Stimulated activated CD8-positive, alpha-beta memory T cell treated with anti-CD3 and anti-CD28 coated beads, Interleukin-15, amount 100 ng/mL, for 24 hours (primary cell): ENCODE measurements around the gene TBXAS1.
"Not testable (repeated sequence)": the region's sequence is repeated elsewhere in the genome, so short reads cannot be mapped to it uniquely, and the experiment has no call there.

Experiments
- DNase-seq: peaks from one replicate; pipeline ENCODE4 v3.0.0-alpha.2; 2020; ENCODE audit warnings: low read depth

Gene TBXAS1

DNA sequence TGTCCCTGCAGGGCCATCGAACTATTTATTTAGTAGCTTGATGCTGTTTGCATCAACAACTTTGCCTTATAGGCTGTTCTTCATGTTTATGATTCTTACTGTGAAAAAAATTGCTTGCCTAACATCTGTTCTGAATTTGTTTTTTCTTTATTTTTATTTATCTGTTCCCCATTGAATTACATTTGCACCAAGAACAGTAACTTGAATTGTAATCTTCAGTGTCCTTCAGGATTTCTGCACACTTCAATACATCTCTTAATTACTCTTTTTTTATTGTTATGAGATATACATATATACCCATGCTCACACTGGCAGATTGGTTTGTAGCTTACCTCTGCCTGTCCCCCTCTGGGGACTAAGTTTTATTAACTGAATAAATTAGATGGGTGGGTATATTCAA, 64.4 kb downstream of the TBXAS1 start:
- DNase-seq = no peak

DNA sequence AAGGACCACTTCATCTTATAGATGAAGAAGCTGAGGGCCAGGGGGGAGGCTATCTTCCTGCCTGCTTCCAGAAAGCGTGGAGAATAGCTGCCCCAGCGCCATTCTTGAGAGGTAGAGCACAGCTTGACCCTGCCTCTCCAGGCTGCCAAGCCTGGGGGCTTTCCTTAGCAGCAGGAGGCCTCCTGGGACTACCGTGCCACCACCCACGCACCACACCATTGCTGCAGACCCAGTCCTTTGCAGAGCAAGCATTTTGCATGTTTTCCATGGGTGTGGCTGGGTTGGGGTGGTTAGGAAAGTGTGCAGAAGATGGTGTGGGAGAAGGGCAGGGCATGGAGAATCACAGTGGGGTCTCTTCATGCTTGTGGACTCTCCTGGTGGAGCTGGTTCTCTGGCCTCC, 64.9 kb downstream of the TBXAS1 start:
- no peak for DNase-seq

DNA sequence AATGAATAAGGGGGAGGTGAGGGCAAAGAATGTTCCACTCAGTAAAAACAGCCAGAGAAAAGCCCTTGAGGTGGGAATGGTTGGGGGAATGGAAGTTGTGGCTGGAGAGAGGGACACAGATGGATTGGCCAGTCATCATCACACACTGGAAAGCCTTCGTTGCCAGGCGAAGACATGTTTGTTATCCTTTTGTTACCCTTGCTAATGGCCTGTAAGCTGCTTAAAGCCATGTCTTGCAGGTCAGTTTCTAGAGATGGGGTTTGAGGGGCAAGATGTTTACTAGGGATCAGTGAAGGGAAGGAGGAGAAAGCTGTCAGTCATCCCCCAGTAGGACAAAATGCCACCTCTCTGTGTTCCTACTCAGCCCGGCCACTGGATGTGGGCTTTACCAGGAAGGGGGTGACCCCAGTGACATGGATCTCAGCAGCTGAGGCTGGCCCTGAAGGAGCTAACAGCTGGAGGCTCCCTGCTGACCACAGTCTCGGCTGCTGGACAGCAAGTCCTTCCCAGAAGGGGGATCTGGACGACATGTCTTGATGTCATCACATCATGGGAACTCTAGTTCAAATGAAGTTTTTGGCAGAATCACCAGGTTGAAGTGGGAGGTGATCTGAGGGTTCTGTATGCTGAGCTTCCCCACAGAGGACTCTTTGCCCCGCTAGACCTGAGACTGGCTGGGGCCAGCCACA, 66.2 kb downstream of the TBXAS1 start:
- no peak for DNase-seq

DNA sequence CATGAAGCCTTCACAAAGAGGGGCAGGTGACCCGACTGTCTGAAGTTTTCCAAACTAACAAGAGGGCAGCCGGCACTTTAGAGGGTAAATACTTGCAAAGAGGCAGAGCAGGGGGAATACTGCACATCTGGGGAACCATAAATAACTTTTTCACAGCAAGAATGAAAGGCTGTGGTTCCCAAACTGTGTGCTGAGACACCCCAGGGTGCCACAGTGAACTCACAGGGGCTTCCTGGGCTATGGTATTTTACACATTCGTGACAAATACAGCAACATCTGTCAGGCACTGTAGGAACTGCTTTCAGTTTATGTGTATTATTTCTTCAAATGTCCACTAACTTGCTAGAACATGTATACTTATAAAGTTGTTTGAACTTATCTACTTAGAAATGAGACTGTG, 67.2 kb downstream of the TBXAS1 start:
- DNase-seq = no peak

DNA sequence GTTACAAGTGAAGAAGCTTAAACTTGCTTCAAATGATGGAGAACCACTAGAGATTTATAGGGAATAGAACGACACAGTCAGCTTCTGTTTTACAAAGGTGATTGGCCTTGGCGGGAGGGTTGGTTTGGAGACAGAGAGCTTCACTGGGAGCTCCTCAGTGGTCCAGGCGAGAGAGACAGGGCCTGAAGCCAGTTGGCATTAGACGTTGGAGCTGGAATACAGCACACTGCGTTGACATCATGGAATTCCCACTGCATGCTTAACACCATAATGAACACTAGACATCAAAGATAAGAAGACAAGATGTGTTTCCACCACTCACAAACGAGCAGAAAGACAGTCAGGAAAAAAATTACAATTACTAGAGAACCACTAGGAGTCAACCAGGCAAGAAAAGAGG, 67.8 kb downstream of the TBXAS1 start:
- no peak for DNase-seq

DNA sequence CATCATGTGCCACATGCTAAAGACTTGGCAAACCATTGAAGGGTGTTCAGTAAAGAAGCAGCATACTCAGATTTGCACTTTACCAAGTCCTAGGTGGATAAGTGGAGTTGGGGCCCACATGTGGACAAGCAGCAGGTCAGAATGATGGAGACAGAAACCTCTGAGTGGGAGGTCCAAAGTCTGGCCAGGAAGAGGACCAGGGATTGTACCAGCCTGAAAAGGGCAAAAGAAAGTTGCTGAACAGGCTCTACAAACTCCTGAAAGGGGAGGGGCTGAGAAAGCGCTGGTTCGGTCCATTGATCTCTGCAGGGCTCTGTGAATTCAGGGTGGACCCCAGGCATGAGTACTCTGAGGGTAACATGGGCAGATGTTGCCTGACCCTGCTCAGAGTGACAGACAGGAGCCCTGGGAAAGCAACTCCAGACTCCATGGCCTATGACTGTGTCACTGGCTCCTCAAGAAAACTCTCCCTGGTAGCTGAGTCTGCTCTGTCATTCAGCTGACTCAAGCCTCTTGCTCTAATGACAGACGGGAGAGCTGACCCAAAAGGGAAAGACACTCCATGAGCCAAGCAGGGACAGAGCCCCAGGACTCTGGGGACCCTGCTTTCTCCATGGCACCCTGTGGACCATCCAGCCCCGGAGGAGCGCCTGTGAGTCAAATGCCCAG, 68.5 kb downstream of the TBXAS1 start:
- DNase-seq = no peak

DNA sequence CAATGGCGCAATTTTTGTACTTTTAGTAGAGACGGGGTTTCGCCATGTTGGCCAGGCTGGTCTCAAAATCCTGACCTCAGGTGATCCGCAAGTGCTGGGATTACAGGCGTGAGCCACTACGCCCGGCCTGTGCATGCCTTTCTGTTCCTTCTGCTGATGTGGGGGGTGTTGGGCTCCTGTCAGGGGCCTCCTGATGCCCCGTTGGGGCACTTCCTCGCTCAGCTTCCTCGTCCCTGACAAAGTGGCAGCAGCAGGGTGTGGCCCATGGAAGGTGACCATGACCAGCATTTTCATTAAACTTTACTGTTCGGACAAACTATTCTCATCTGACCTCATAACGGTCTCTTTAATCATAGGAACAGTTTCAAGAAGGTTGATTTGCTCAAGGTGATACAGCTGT, 69.4 kb downstream of the TBXAS1 start:
- DNase-seq = no peak

DNA sequence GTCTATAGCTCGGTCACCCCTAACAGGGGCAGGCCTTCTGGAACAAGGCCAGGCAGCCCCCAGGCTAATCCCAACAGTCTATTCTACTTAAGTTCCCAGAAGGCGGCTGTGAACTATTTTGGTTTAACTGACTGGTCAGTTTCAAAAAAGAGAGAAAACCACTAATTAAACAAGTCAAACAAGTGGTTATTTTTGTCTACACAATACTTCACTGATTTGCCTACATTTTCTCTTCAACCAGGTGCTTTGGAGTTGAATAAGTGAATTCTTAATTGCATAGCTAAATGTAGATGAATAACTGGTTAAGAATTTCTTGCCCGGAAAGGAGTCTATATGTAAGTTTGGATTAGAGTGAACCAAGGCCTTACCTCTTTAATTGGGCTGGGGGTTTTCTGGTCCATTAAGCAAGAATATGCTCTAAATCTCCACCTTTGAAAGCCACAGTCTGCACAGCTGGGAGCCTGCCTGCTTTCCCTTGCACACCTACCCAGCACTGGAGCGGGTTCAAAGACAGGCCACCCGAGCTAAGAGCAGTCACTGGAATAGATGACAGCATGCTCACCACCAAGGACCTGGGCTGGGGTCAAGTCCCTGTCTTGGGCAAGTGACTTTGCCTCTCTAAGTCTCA, 70.4 kb downstream of the TBXAS1 start:
- no peak for DNase-seq

DNA sequence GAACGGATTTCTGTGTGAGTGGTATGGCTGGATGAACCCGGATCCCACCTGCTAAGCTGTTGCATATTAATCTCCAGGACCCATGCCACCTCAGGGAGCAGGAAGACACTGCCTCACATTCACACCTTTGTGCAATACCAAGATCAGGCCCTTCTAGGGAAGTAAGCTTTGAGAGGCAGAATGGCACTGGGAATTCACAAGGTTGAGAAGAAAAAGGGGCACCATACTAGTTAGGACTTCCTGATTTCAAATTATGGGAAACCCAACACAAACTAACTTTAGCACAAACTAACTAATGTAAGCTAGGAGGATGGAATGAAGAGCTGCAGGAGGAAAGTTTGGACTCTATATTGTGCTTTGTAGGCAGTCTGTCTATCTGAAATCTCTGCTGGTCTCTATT, 71.3 kb downstream of the TBXAS1 start:
- no peak for DNase-seq

DNA sequence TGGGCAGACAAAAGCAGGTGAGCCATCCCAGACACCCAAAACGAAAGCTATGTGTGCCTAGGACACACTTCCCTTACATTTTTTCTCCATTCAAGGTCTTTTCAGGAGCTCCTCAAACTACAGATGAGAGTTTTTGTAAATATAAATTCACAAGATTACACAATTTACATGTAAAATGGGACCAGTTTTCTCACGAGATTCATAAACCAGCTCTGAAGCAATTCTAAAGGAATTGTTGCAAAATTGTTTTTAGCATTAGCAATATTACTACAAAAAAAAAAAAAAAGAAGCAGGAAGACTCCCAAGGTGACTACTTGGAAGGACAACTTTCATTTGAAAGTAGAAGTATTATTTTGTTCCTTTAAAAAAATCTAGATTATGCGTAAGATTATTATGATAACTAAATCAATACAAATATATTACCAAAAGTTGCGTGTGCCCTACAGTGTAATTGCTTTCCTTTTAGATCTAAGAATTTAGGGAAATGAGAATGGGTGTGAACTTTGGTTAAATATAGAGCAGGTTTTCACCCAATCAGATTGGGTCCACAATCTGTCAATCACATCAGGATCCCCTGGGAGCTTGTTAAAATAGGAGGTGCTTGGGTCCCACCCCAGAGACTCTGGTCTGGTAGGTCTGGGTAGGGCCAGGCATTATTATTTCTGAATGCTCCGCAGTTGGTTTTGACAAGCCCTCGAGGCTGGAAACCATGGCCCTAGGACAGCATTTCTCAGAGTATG, 72.2 kb downstream of the TBXAS1 start:
- no peak for DNase-seq

DNA sequence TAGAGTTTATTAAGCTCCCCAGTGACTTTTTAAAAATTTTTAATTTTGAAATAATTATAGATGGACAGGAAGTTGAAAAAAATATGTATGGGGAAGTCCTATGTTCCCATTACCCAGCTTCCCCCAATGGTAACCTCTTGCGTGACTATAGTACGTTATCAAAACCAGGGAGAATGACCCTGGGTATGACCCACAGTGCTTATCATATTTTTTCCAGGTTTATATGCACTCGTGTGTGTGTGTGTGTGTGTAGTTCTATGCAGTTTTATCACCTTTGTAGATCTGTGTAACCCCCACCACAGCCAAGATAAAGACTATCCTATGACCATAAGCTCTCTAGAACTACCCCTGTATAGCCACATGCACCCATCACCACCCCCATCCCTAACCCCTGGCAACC, 72.8 kb downstream of the TBXAS1 start:
- no peak for DNase-seq

DNA sequence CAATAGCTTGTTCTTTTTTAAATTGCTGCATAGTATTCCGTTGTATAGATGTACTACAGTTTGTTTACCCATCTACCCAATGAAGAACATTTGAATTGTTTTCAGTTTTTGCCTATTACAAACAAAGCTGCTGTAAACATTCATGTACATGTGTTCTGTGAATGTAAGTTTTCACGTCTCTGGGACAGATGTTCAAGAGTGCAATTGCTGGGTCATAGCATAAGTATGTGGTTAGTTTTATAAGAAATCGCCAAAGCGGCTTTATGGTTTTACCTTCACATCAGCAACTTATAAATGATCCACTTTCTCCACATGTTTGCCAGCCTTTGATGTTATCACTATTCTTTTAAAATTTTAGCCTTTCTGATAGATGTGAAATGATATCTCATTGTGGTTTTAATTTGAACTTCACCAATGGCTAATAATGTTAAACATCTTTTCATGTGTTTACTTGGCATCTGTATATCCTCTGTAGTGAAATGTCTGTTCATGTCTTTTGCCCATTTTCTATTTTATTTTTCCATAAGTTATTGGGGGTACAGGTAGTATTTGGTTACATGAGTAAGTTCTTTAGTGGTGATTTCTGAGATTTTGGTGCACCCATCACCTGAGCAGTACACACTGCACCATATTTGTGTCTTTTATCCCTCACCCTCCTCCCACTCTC, 73.5 kb downstream of the TBXAS1 start:
- DNase-seq = no peak

DNA sequence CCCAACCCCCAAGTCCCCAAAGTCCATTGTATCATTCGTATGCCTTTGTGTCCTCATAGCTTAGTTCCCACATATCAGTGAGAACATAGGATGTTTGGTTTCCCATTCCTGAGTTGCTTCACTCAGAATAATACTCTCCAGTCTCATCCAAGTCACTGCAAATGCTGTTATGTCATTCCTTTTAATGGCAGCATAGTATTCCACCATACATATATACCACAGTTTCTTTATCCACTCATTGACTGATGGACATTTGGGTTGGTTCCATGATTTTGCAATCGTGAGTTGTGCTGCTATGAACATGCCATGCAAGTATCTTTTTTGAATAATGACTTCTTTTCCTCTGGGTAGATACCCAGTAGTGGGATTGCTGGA, 74.0 kb downstream of the TBXAS1 start:
- not testable (repeated sequence) for DNase-seq

DNA sequence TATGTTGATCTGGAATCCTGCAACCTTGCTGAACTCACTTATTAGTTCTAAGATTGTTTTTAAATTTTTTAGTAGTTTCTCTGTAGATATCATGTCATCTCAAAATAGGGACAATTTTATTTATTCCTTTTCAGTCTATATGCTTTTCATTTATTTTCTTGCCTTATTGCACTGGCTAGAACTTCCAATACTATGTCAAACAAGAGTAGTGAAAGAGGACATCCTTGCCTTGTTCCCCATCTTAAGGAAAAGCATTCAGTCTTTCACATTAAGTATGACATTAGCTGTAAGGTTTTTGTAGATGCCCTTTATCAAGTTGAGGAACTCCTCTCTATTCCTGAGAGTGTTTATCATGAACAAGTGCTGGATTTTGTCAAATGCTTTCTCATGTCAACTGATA, 77.8 kb downstream of the TBXAS1 start:
- no peak for DNase-seq

DNA sequence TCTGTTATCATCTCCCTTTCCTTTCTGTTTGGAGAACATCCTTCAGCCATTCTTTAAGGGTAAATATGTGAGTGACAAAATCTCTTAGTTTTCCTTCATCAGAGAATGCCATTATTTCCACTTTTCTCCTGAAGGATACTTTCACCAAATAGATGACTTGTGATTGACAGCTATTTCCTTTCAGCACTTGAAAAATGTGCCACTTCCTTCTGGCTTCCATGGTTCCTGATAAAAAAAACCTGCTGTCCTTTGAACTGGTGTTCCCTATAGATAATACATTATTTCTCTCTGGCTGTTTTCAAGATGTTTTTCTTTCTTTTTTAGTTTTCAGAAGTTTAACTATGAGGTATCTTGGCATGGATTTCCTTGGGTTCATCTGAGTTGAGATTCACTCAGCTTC, 79.7 kb downstream of the TBXAS1 start:
- DNase-seq = no peak

DNA sequence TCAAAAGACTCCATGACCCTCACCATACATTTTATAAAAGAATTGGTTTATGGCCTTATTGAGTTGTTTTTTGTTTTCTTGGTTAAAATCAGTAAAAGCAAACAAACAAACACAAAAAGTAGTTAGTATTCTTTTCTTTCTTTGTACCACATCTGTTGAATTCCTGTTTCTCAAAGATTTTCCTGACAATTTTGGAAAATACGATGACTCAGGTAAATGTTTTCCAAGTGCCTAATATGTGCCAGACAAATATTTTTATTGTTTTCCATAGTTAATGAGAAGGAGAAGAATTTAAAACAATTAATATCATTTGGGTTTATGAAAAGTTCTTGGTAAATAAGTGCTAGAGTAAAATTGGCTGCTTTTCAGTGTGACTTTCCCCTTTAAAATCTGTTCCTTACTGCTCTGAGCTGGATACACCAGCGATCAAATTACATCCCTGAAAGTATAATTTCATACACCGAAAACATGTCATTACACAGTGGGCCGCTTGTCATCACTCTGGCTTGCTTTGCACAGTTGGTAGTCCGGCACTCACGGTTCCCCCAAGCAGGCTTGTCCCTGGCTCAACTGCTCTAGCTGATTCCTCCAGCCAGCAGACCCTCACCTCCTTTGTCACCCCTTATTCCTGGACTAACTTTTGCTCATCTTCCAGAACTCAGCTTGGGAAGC, 80.5 kb downstream of the TBXAS1 start:
- no peak for DNase-seq

DNA sequence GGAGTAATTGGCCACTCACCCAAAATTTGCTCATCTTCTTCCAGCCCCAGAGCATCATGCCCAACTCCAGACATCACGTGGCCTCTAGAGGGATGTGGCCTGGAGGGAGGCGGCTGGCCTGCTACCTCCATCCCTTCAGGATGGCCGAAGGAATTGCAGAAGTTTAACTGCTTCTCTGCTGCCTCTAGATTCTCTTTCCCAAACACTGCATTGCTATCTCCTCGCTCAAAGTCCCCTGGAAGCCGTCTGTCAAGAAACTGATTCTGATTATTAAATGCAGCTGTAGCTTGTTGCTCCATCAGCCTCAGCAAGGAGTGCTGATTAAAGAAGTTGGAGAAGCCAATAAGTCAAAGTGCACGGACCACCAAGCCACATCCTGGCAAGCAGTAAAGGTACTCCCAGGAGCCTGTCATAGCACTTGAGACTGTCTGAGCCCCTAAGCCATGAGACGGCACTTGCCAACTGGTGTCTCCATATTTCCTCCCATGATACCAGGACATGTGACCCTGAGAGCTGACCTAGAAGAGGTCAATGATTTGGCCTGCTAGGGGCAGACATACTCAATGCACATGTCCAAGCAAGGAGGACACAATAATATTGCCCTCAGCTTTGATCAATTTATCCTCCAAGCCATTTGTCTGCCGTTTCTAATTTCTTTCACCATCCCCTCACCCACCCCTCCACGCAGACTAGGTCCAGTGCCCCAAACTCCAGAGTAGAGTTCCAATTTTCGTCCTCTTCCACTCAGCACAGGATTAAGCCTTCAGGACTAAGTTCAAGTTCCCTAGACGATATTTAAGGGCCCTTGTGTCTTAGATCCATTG, 84.2 kb downstream of the TBXAS1 start:
- DNase-seq = no peak

DNA sequence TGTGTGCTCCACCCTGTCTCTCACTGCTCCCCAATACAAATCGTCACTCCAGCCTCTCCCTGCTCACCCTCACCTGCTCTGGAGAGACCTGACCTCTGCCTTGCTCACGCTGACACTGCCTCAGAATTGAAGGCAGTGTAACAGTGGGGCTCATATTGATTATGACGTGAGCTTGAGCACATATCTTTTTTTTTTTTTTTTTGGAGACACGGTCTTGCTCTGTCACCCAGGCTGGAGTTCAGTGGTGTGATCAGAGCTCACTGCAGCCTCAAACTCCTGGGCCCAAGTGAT, 84.7 kb downstream of the TBXAS1 start:
- no peak for DNase-seq

DNA sequence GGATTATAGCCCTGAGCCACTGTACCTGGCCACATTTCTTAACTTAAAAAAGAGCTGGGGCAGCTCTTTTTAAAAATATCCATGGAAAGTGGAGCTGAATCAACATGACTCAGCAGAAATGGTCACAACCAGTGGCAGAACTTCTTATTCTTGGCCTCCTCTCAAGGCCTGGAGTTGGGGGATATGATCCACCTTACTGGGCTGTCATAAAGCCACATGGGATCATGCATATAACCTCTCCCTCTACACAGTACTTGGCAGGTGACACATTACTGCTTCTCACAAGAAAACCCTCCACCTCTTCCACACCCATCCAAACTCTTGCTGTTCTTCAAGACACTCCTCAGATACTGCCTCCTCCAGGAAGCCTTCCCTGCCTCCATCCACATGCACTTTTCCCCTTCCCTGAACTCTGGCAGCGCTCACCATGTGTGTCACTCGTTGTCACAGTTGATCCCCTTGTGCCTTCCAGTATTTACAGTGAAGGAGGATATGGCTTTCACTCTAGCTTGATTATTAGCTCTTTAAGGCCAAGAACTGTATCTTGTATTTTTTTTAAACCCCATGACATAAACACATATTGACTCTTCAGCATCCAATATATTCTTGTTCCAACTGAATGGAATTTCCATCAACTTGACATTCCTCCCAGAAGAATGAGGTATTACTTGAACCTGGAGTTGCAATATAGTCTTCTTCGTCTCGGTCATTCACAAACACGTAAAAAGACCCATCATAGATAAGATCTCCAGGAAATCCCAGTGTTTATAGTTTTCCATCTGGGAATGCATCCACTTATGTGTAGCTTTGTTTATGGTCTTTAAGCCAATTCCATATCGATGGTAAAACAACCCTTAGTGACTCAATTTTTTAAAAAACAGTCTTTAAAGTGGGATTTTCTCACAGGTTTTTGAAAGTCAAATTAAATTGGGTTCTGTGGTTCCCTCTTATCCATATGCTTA, 85.5 kb downstream of the TBXAS1 start:
- no peak for DNase-seq

DNA sequence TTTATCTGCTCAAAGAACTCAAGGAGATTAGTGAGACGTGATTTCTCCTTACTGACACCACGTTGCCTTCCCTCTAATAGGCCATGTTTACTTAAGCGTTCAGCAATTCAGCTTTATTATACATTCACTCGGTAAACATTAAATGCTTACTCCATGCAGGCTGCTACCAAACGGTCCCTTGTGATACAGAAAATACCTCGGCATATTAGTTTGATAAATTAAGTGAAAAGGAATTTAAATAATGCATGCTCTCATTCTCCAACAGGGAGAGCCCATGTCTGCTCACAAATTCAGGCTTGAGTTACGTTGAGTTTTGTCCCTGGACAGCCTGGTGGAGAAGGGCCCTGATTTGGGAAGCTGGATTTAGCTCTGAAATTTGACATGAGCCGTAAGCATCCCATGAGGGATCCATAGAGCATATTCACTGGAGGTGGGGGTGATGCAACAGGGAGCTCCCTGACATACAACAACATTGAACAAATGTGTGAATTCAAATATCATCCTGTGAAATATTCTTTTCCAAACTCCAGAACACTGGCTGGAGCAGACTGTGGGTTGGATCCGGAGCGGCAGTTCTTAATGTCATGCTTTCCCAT, 86.3 kb downstream of the TBXAS1 start:
- DNase-seq = no peak
